ENCODE measurements around the gene DLG2. TPM values are rescaled to one million over a fixed set of nuclear protein-coding genes. Genes with fewer than 3 reads are reported as not detected.
"Not testable (repeated sequence)": the region's sequence is repeated elsewhere in the genome, so short reads cannot be mapped to it uniquely, and the experiment has no call there.

DLG2 gene
- total RNA-seq, 1 experiment from 2014 or later: 0.17 TPM

- DNase-seq (ENCODE audit: low read depth): no peak
These were observed 2016.1 kb downstream of the DLG2 start for GRCh38 chr11:83611031-83611430.

- no peak for DNase-seq (ENCODE audit: low read depth)
These were observed 2018.0 kb downstream of the DLG2 start for GRCh38 chr11:83609191-83609590.

- DNase-seq (ENCODE audit: low read depth): no peak
These were observed 2018.6 kb downstream of the DLG2 start for GRCh38 chr11:83608571-83608970.

GRCh38 chr11:83601914-83602527 is 2025.1 kb downstream of the DLG2 start:
- no peak for DNase-seq (ENCODE audit: low read depth)

- no peak for DNase-seq (ENCODE audit: low read depth)
These were observed 2025.8 kb downstream of the DLG2 start for GRCh38 chr11:83601201-83601913.

- no peak for DNase-seq (ENCODE audit: low read depth)
These were observed 2026.5 kb downstream of the DLG2 start for GRCh38 chr11:83600661-83601060.

- DNase-seq (ENCODE audit: low read depth): no peak
These were observed 2028.1 kb downstream of the DLG2 start for GRCh38 chr11:83599066-83599465.

- DNase-seq (ENCODE audit: low read depth): not testable (repeated sequence)
These were observed 2039.3 kb downstream of the DLG2 start for GRCh38 chr11:83587797-83588196.

- DNase-seq (ENCODE audit: low read depth): peak; percentile 71
These were observed 2043.3 kb downstream of the DLG2 start for GRCh38 chr11:83583757-83584366.

- DNase-seq (ENCODE audit: low read depth): peak; percentile 44
These were observed 2052.6 kb downstream of the DLG2 start for GRCh38 chr11:83574519-83574918.

- DNase-seq (ENCODE audit: low read depth): peak; percentile 35
These were observed 2054.3 kb downstream of the DLG2 start for GRCh38 chr11:83572581-83573496.

GRCh38 chr11:83571302-83571701 is 2055.8 kb downstream of the DLG2 start:
- DNase-seq (ENCODE audit: low read depth): no peak

GRCh38 chr11:83569134-83569805 is 2057.9 kb downstream of the DLG2 start:
- DNase-seq (ENCODE audit: low read depth): no peak

GRCh38 chr11:83568516-83568915 is 2058.6 kb downstream of the DLG2 start:
- DNase-seq (ENCODE audit: low read depth): no peak

GRCh38 chr11:83566950-83567349 is 2060.2 kb downstream of the DLG2 start:
- DNase-seq (ENCODE audit: low read depth): peak; percentile 84

- DNase-seq (ENCODE audit: low read depth): no peak
These were observed 2062.3 kb downstream of the DLG2 start for GRCh38 chr11:83564870-83565269.

- no peak for DNase-seq (ENCODE audit: low read depth)
These were observed 2068.9 kb downstream of the DLG2 start for GRCh38 chr11:83558281-83558680.

GRCh38 chr11:83557653-83558052 is 2069.5 kb downstream of the DLG2 start:
- no peak for DNase-seq (ENCODE audit: low read depth)

- no peak for DNase-seq (ENCODE audit: low read depth)
These were observed 2072.3 kb downstream of the DLG2 start for GRCh38 chr11:83554876-83555275.

- DNase-seq (ENCODE audit: low read depth): no peak
These were observed 2077.0 kb downstream of the DLG2 start for GRCh38 chr11:83549984-83550667.

- no peak for DNase-seq (ENCODE audit: low read depth)
These were observed 2080.8 kb downstream of the DLG2 start for GRCh38 chr11:83546368-83546767.

Measured in LHCN-M2 (cell line).